ENCODE measurements around the gene XRCC3.

DNA sequence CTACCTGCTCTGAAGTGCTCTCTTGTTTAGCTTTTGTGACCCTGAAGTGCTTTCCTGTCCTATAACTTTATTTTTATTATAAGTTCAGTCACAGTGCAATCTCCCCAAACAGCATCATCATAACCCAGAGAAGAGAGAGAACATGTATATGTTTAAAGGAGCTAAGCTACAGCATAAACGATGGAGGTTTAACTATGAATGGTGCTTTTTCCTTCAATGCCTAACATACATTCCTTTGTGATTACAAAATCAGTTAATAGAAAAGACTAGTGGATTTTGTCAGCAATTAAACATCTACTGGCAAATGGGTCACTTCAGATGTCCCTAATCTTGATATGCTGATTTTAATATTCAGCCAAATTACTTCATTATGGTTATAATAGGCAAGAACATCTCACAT lies 46.8 kb upstream of the XRCC3 start:
- no peak for TF ChIP-seq SRF (IDR thresholded peaks at IDR 0.05; ENCODE audit: low read depth in 2 of 2, low read length in 2 of 2)
- no peak for TF ChIP-seq HCFC1 (IDR thresholded peaks at IDR 0.05; ENCODE audit: low read length)
- TF ChIP-seq POLR2AphosphoS2 (IDR thresholded peaks at IDR 0.05; ENCODE audit: low read depth, low read length): no peak
- TF ChIP-seq ELK1 (IDR thresholded peaks at IDR 0.05; ENCODE audit: low read depth, low read length): no peak
- TF ChIP-seq, protein P1, sequence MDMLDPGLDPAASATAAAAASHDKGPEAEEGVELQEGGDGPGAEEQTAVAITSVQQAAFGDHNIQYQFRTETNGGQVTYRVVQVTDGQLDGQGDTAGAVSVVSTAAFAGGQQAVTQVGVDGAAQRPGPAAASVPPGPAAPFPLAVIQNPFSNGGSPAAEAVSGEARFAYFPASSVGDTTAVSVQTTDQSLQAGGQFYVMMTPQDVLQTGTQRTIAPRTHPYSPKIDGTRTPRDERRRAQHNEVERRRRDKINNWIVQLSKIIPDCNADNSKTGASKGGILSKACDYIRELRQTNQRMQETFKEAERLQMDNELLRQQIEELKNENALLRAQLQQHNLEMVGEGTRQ (IDR thresholded peaks at IDR 0.05; ENCODE audit: borderline replicate concordance, low read depth, low read length): no peak
- no peak for TF ChIP-seq MXI1 (IDR thresholded peaks at IDR 0.05; ENCODE audit: low read depth, low read length)
- no peak for TF ChIP-seq POLR2AphosphoS5 (IDR thresholded peaks at IDR 0.05; ENCODE audit: low read length)
- no peak for TF ChIP-seq FOS (IDR thresholded peaks at IDR 0.05; ENCODE audit: borderline replicate concordance, extremely low read depth, insufficient read length)
